ENCODE results near the gene ADAMTS13.

DNA sequence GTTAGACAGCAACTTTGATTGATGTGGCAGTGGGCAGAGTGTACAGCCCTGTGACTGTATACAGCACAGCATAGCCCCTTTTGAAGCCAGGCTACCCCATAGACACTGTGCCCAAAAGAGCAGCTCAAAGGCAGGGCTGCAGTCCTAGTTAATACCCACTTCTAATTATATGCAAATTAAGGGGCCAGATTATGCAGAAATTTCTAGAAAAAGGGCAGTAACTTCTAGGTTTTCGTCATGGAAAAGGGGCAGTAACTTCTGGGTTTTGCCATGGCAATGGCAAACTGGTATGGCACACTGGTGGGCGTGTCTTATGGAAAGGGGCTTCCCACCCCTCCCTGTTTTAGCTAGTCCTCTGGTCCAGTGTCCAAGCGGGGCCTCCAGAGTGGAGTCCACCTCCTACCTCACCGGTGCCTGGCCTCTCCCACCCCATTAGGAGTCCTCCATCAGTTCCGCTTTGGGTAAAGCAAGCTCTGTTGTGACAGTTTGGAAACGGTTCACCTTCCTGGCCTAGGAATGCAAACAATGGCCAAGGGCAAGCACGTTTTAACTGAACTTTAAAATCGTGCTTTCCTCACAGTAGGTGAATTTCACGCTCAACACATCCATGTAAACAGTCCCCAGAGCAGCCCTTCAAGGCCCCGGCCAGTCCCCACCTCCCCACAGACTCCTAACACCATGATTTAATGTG lies 5.6 kb downstream of the ADAMTS13 start:
- no peak for TF ChIP-seq CTCF (IDR thresholded peaks at IDR 0.05)
- no peak for TF ChIP-seq POLR2A (IDR thresholded peaks at IDR 0.05)
